Osteoblast (primary cell): ENCODE results near the gene OXNAD1. TPM values are rescaled to one million over a fixed set of nuclear protein-coding genes. Genes with fewer than 3 reads are reported as not detected.

Experiments
- DNase-seq: peaks from one replicate; pipeline ENCODE4 v3.0.0; 2011; ENCODE audit warnings: low spot score, mixed read lengths; ENCODE audit not compliant: insufficient read length; ENCODE audit errors: missing footprints
- H2AFZ ChIP-seq: 2 replicates; pipeline ENCODE4 v1.6.0; 2011; ENCODE audit warnings: mild to moderate bottlenecking, low read length
- H3K27ac ChIP-seq: 2 replicates; pipeline ENCODE4 v1.5.1; 2011; ENCODE audit warnings: mild to moderate bottlenecking, low read depth, low read length, moderate library complexity
- H3K27me3 ChIP-seq: 2 replicates; pipeline ENCODE4 v1.6.0; 2012; ENCODE audit warnings: mild to moderate bottlenecking, control low read depth, inconsistent platforms, low read length, moderate library complexity; ENCODE audit not compliant: insufficient read depth
- H3K36me3 ChIP-seq: 2 replicates; pipeline ENCODE4 v1.5.1; 2011; ENCODE audit warnings: mild to moderate bottlenecking, low read length, control low read depth, moderate library complexity; ENCODE audit not compliant: insufficient read depth
- H3K4me1 ChIP-seq: 2 replicates; pipeline ENCODE4 v1.5.1; 2011; ENCODE audit warnings: mild to moderate bottlenecking, low read length, control low read depth, moderate library complexity; ENCODE audit not compliant: insufficient read depth
- H3K4me2 ChIP-seq: 2 replicates; pipeline ENCODE4 v1.6.0; 2011; ENCODE audit warnings: mild to moderate bottlenecking, low read length; ENCODE audit not compliant: insufficient read depth
- H3K4me3 ChIP-seq: fragments of 200-600 bp; sonication (generic); 3 replicates; pipeline ENCODE4 v1.5.1; 2012; ENCODE audit warnings: mild to moderate bottlenecking, low read length, inconsistent platforms; ENCODE audit not compliant: insufficient read depth
- H3K79me2 ChIP-seq: 2 replicates; pipeline ENCODE4 v1.6.0; 2012; ENCODE audit warnings: mild to moderate bottlenecking, low read length, control low read depth, inconsistent platforms; ENCODE audit not compliant: insufficient read depth
- H3K9me3 ChIP-seq: 2 replicates; pipeline ENCODE4 v1.5.1; 2011; ENCODE audit warnings: low read depth, low read length, control low read depth
- H4K20me1 ChIP-seq: 2 replicates; pipeline ENCODE4 v1.6.0; 2012; ENCODE audit warnings: mild to moderate bottlenecking, low read length, control low read depth; ENCODE audit not compliant: insufficient read depth
- CTCF ChIP-seq: IDR thresholded peaks from 2 replicates; pipeline ENCODE4 v1.5.1; 2011; ENCODE audit warnings: mild to moderate bottlenecking, low read depth, low read length, moderate library complexity; ENCODE audit errors: extremely low read depth
- total RNA-seq: library from RNA; depleted of rRNA; stranded (reverse); fragments of >200 nt; gene quantifications from 2 replicates; pipeline ENCODE4 v1.2.3, GENCODE V29; 2012

OXNAD1 gene
- total RNA-seq, 1 donor: 11.9 TPM

GRCh38 chr3:16254916-16255315, 10.1 kb upstream of the OXNAD1 start:
- H3K9me3 ChIP-seq: no peaks in the 10 kb centered on the region
- DNase-seq: no peak

GRCh38 chr3:16255326-16255725, 9.7 kb upstream of the OXNAD1 start:
- Histone ChIP-seq H4K20me1 (no peaks in the 10 kb centered on the region), H3K27ac (no peak overlapping the region), H3K4me1 (peaks cover 6% of the 10 kb centered on the region), H2AFZ (no peak overlapping the region), H3K4me3 (no peak overlapping the region), H3K79me2 (peaks cover under 1% of the 10 kb centered on the region), H3K27me3 (no peaks in the 10 kb centered on the region), H3K36me3 (peaks cover 14% of the 10 kb centered on the region), H3K9me3 (no peaks in the 10 kb centered on the region), H3K4me2 (no peak overlapping the region)
- TF ChIP-seq CTCF: no peak
- no peak for DNase-seq

More at GRCh38 chr3:16254916-16255315, 10.1 kb upstream of the OXNAD1 start:
- no peak overlapping the region for H3K4me2 ChIP-seq
- H4K20me1 ChIP-seq: no peaks in the 10 kb centered on the region
- no peak for TF ChIP-seq CTCF
- H3K27me3 ChIP-seq: no peaks in the 10 kb centered on the region
- no peak overlapping the region for H3K27ac ChIP-seq
- H3K36me3 ChIP-seq: peaks cover 10% of the 10 kb centered on the region
- no peak overlapping the region for H3K4me3 ChIP-seq
- no peak overlapping the region for H2AFZ ChIP-seq
- H3K79me2 ChIP-seq: no peaks in the 10 kb centered on the region
- H3K4me1 ChIP-seq: peaks cover 6% of the 10 kb centered on the region

- TF ChIP-seq CTCF: no peak
- Histone ChIP-seq H3K27me3 (no peaks in the 10 kb centered on the region), H4K20me1 (no peaks in the 10 kb centered on the region)
Observed at GRCh38 chr3:16255726-16256125, 9.3 kb upstream of the OXNAD1 start.

GRCh38 chr3:16257309-16257708, 7.7 kb upstream of the OXNAD1 start:
- no peak overlapping the region for H2AFZ ChIP-seq
- peaks cover 24% of the 10 kb centered on the region for H3K36me3 ChIP-seq
- no peaks in the 10 kb centered on the region for H3K27me3 ChIP-seq
- H4K20me1 ChIP-seq: no peaks in the 10 kb centered on the region
- peaks cover 6% of the 10 kb centered on the region for H3K4me1 ChIP-seq
- no peak for TF ChIP-seq CTCF
- H3K27ac ChIP-seq: no peak overlapping the region
- no peaks in the 10 kb centered on the region for H3K9me3 ChIP-seq
- no peak overlapping the region for H3K4me2 ChIP-seq
- peaks cover 18% of the 10 kb centered on the region for H3K79me2 ChIP-seq
- DNase-seq: no peak
- H3K4me3 ChIP-seq: no peak overlapping the region

More at GRCh38 chr3:16255726-16256125, 9.3 kb upstream of the OXNAD1 start:
- H2AFZ ChIP-seq: no peak overlapping the region
- H3K4me1 ChIP-seq: peaks cover 6% of the 10 kb centered on the region
- peaks cover 5% of the 10 kb centered on the region for H3K79me2 ChIP-seq
- H3K27ac ChIP-seq: no peak overlapping the region
- H3K4me3 ChIP-seq: no peak overlapping the region
- no peak for DNase-seq
- no peak overlapping the region for H3K4me2 ChIP-seq
- peaks cover 18% of the 10 kb centered on the region for H3K36me3 ChIP-seq
- no peaks in the 10 kb centered on the region for H3K9me3 ChIP-seq
